ENCODE data around the gene CATSPERE. TPM values are rescaled to one million over a fixed set of nuclear protein-coding genes. Genes with fewer than 3 reads are reported as not detected.

The CATSPERE gene
- total and polyA plus RNA-seq, 2 donors (not counting 3 experiments of a cell fraction or from before 2014, with no cell fraction given), result 0.61 to 1.9 TPM

DNA sequence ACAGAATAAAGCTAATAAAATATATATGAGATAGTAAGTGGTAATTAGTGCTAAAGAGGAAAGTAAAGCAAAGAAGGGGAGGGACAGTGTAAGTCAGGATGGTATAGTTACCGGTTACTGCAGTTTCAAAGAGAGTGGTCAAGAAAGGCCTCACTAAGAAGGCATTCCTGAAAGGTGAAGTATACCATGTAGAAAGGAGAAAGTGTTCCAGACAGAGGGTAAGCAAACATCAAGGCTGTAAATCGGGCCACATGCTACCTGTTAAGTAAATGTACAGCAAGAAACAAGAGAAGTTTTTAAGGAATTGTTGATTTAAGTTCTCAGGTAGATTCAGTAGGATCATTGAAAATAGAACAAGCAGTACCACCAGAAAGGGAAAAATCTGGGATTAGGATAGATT lies 201.5 kb downstream of the CATSPERE start:
- no peaks in the 10 kb centered on the region for H3K9me3 ChIP-seq (replicated peaks; ENCODE audit: control insufficient read depth, insufficient read depth, low read length)
- no peak overlapping the region for H3K4me2 ChIP-seq (ENCODE audit: insufficient read depth, low read length)
- H3K27me3 ChIP-seq (ENCODE audit: control insufficient read depth in 2 of 2, insufficient read depth in 2 of 2, low read length in 2 of 2), result no peaks in the 10 kb centered on the region
- H4K20me1 ChIP-seq (replicated peaks; ENCODE audit: control insufficient read depth, extremely low read depth, insufficient read depth, low read length), result peaks cover 5% of the 10 kb centered on the region
- no peak overlapping the region for H2AFZ ChIP-seq (ENCODE audit: low read depth, low read length)
- DNase-seq (ENCODE audit: low read depth, low spot score), result no peak
- FAIRE-seq, result no peak
- no peaks in the 10 kb centered on the region for H3K9me1 ChIP-seq (replicated peaks; ENCODE audit: control insufficient read depth, extremely low read depth, insufficient read depth, low read length)
- ChIA-PET POLR2A (no interaction called here), CTCF (no interaction called here)
- dilution Hi-C loops (cut with MboI; ENCODE audit: extremely low pct_ligation_motif_present, low sequenced_read_pairs) (no loop called here), intact Hi-C loops (cut with micrococcal nuclease) (no loop called here)
- TF ChIP-seq MYC (IDR thresholded peaks at IDR 0.05; ENCODE audit: low read depth, low read length), result no peak
- TF ChIP-seq GATA2 (IDR thresholded peaks at IDR 0.05; ENCODE audit: insufficient read depth, insufficient read length, low read depth, low read length), result no peak
- TF ChIP-seq, protein P1, sequence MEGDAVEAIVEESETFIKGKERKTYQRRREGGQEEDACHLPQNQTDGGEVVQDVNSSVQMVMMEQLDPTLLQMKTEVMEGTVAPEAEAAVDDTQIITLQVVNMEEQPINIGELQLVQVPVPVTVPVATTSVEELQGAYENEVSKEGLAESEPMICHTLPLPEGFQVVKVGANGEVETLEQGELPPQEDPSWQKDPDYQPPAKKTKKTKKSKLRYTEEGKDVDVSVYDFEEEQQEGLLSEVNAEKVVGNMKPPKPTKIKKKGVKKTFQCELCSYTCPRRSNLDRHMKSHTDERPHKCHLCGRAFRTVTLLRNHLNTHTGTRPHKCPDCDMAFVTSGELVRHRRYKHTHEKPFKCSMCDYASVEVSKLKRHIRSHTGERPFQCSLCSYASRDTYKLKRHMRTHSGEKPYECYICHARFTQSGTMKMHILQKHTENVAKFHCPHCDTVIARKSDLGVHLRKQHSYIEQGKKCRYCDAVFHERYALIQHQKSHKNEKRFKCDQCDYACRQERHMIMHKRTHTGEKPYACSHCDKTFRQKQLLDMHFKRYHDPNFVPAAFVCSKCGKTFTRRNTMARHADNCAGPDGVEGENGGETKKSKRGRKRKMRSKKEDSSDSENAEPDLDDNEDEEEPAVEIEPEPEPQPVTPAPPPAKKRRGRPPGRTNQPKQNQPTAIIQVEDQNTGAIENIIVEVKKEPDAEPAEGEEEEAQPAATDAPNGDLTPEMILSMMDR (IDR thresholded peaks at IDR 0.05; ENCODE audit: extremely low read depth in 1 of 2, insufficient read depth in 1 of 2, low read depth in 1 of 2, low read length in 2 of 2), result no peak
- TF ChIP-seq JUN (IDR thresholded peaks at IDR 0.05; ENCODE audit: borderline replicate concordance, insufficient read depth, insufficient read length, low read depth), result no peak
- no peak for TF ChIP-seq POLR2AphosphoS5 (IDR thresholded peaks at IDR 0.05; ENCODE audit: insufficient read depth, low read depth, low read length)
- TF ChIP-seq FOS (IDR thresholded peaks at IDR 0.05; ENCODE audit: borderline replicate concordance, insufficient read depth, low read length), result no peak
- TF ChIP-seq POLR2A (IDR thresholded peaks at IDR 0.05; ENCODE audit: low read depth, low read length), result no peak
- TF ChIP-seq EZH2 (IDR thresholded peaks at IDR 0.05; ENCODE audit: borderline replicate concordance, low read depth, low read length, severe bottlenecking), result no peak
- TF ChIP-seq, protein P2, sequence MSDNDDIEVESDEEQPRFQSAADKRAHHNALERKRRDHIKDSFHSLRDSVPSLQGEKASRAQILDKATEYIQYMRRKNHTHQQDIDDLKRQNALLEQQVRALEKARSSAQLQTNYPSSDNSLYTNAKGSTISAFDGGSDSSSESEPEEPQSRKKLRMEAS (IDR thresholded peaks at IDR 0.05; ENCODE audit: insufficient read depth, insufficient read length), result no peak
- peaks cover 0 to 4% of the 10 kb centered on the region in 2 experiments for H3K36me3 ChIP-seq (ENCODE audit: control insufficient read depth in 2 of 2, extremely low read depth in 1 of 2, insufficient read depth in 2 of 2, low read length in 2 of 2)
- no peak overlapping the region for H3K4me3 ChIP-seq (replicated peaks in 1 of 3; ENCODE audit: insufficient read depth in 1 of 3, low read depth in 1 of 3, low read length in 3 of 3)
- H3K27ac ChIP-seq (ENCODE audit: insufficient read depth, low read depth, low read length), result no peak overlapping the region
- no TSS peak for BruUV-seq (replicated peaks)
- no peaks in the 10 kb centered on the region for H3K4me1 ChIP-seq (ENCODE audit: control insufficient read depth, extremely low read depth, insufficient read depth, low read length)
- no peak overlapping the region for H3K9ac ChIP-seq (replicated peaks; ENCODE audit: extremely low read depth, insufficient read depth, low read length)
- H3K79me2 ChIP-seq (ENCODE audit: control insufficient read depth, insufficient read depth, low read length), result peaks cover 79% of the 10 kb centered on the region

All from endothelial cell of umbilical vein (primary cell).